ENCODE results near the gene FADS1.

The FADS1 gene

GRCh38 chr11:61842528-61842820 lies 25.7 kb upstream of the FADS1 start:
- no peak for DNase-seq (ENCODE audit: low read depth)
- H3K4me3 ChIP-seq (ENCODE audit: low read depth, low read length) = no peak overlapping the region
- TF ChIP-seq CTCF (IDR thresholded peaks at IDR 0.05; ENCODE audit: low read depth, low read length, missing control alignments) = no peak

- no peak for TF ChIP-seq CTCF (IDR thresholded peaks at IDR 0.05; ENCODE audit: low read depth, low read length, missing control alignments)
- H3K4me3 ChIP-seq (ENCODE audit: low read depth, low read length) = no peak overlapping the region
- DNase-seq (ENCODE audit: low read depth) = no peak
Observed at GRCh38 chr11:61841636-61842527, 25.1 kb upstream of the FADS1 start.

GRCh38 chr11:61840371-61840770 lies 23.6 kb upstream of the FADS1 start:
- no peak for TF ChIP-seq CTCF (IDR thresholded peaks at IDR 0.05; ENCODE audit: low read depth, low read length, missing control alignments)
- no peak overlapping the region for H3K4me3 ChIP-seq (ENCODE audit: low read depth, low read length)
- DNase-seq (ENCODE audit: low read depth) = no peak

GRCh38 chr11:61839742-61840141 lies 22.9 kb upstream of the FADS1 start:
- no peak for DNase-seq (ENCODE audit: low read depth)
- no peak for TF ChIP-seq CTCF (IDR thresholded peaks at IDR 0.05; ENCODE audit: low read depth, low read length, missing control alignments)
- H3K4me3 ChIP-seq (ENCODE audit: low read depth, low read length) = no peak overlapping the region

- no peak for DNase-seq (ENCODE audit: low read depth)
- no peak overlapping the region for H3K4me3 ChIP-seq (ENCODE audit: low read depth, low read length)
- TF ChIP-seq CTCF (IDR thresholded peaks at IDR 0.05; ENCODE audit: low read depth, low read length, missing control alignments) = no peak
Observed at GRCh38 chr11:61838921-61839320, 22.1 kb upstream of the FADS1 start.

- DNase-seq (ENCODE audit: low read depth) = no peak
- H3K4me3 ChIP-seq (ENCODE audit: low read depth, low read length) = no peak overlapping the region
- TF ChIP-seq CTCF (IDR thresholded peaks at IDR 0.05; ENCODE audit: low read depth, low read length, missing control alignments) = no peak
Observed at GRCh38 chr11:61838501-61838900, 21.7 kb upstream of the FADS1 start.

GRCh38 chr11:61837411-61838005 lies 20.7 kb upstream of the FADS1 start:
- no peak for TF ChIP-seq CTCF (IDR thresholded peaks at IDR 0.05; ENCODE audit: low read depth, low read length, missing control alignments)
- no peak for DNase-seq (ENCODE audit: low read depth)
- no peak overlapping the region for H3K4me3 ChIP-seq (ENCODE audit: low read depth, low read length)

Data from GM12864 (cell line).